Stimulated activated memory B cell treated with anti-CD40 and anti-IgM and Interleukin-4, amounts not matched to agents 10 μg/mL and 1 μg/mL and 100 μg/mL, for 72 hours (primary cell): ENCODE results near the gene FAM78B.

ENCODE experiments used
- ATAC-seq: fragments of 150-1000 bp; cut with Tn5 transposase; 2 replicates; pipeline ENCODE4 v1.10.0; 2021
- H3K27ac Mint-ChIP-seq: one replicate; pipeline ENCODE4 v1.8.0; 2022; ENCODE audit warnings: mild to moderate bottlenecking, mixed read lengths
- H3K27me3 Mint-ChIP-seq: one replicate; pipeline ENCODE4 v1.8.0; 2022; ENCODE audit warnings: mixed read lengths
- H3K36me3 Mint-ChIP-seq: one replicate; pipeline ENCODE4 v1.8.0; 2022; ENCODE audit warnings: mixed read lengths
- H3K4me1 Mint-ChIP-seq: one replicate; pipeline ENCODE4 v1.8.0; 2022; ENCODE audit warnings: mixed read lengths
- H3K4me3 Mint-ChIP-seq: one replicate; pipeline ENCODE4 v1.8.0; 2022; ENCODE audit warnings: mild to moderate bottlenecking, moderate library complexity, mixed read lengths
- H3K9me3 Mint-ChIP-seq: one replicate; pipeline ENCODE4 v1.8.0; 2022; ENCODE audit warnings: mixed read lengths

The FAM78B gene

DNA sequence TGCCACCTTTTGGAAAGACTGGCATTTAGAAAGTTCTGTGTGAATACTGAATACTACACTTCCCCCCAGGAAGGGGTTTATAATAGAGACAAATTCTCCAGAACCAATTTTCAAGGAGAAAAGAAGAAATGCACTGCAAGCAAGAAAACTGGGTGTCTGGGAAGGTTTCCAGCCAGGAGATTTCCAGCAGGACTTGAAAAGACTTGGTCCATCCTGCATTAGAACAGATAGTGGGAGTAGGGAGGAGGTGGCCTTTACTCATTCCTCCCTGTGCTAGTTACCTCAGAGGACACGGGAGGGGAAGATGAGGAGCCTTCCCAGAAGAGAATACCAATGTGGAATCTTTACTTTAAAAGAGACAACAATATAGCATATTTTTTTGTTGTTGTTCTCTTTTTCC is 52.4 kb downstream of the FAM78B start:
- no peaks in the 10 kb centered on the region for H3K4me1 Mint-ChIP-seq
- ATAC-seq: no peak
- no peaks in the 10 kb centered on the region for H3K27me3 Mint-ChIP-seq
- H3K4me3 Mint-ChIP-seq: no peak overlapping the region
- H3K27ac Mint-ChIP-seq: no peak overlapping the region
- H3K36me3 Mint-ChIP-seq: no peaks in the 10 kb centered on the region
- no peaks in the 10 kb centered on the region for H3K9me3 Mint-ChIP-seq

DNA sequence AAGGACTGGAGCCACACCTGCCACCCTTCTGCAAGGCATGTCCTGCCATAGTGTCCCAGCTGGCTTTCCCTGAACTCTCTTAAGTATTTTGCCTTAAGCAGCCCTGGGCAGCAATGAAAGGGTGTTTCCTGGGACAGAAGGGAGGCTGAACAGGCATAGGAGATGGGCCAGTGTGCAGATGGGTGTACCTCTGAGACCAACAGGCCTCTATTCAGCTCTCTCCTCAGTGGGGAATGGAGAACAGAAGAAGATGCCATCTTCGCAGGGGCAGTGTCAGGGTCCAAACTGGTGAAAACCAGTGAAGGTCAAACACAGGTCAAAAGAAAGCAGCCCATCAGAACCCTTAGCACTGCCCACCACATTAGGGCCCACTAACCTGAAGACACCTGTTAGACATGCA is 53.2 kb downstream of the FAM78B start:
- no peak overlapping the region for H3K27ac Mint-ChIP-seq
- H3K36me3 Mint-ChIP-seq: no peaks in the 10 kb centered on the region
- no peaks in the 10 kb centered on the region for H3K9me3 Mint-ChIP-seq
- H3K4me1 Mint-ChIP-seq: no peaks in the 10 kb centered on the region
- H3K4me3 Mint-ChIP-seq: no peak overlapping the region
- no peaks in the 10 kb centered on the region for H3K27me3 Mint-ChIP-seq
- no peak for ATAC-seq

DNA sequence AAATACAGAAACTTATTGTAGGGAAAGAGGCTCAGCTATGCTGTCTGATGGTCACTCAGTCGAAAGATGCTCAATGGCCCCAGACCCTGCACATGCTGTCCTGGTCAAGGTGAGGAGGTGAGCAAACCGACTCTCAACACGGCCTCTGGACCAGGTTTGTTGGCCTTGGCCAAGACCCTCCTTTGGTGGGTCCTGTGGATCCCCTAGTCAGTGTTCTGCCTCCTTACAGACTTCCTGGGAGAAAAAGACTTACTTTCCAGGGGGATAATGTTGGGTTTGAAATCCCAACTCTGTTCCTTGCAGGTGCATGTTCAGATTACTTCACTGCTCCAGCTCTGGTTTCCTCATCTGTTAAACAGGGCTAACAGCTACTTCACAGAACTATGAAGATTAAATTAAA is 53.8 kb downstream of the FAM78B start:
- ATAC-seq: no peak
- Mint-ChIP-seq H3K4me1 (no peaks in the 10 kb centered on the region), H3K9me3 (no peaks in the 10 kb centered on the region), H3K27ac (no peak overlapping the region), H3K27me3 (no peaks in the 10 kb centered on the region), H3K4me3 (no peak overlapping the region), H3K36me3 (no peaks in the 10 kb centered on the region)

DNA sequence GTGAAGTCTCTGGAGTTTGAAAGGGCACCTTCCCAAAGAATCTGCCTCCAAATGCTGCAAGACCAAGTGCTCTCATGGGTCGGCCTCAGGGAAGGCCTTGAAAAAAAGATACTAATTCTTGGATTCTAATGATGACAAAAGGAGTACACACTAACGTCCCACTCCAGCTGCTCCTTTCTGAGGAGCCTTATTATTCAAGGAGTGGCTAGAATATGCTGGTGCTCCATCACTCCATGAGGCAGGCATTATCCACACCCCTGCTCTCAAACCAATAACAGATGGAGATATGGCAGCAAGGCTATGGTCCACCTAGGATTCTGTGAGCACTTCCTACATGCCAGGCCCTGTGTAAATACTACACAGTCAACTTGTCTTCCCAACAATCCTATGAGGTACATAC is 54.4 kb downstream of the FAM78B start:
- ATAC-seq: no peak
- no peak overlapping the region for H3K4me3 Mint-ChIP-seq

DNA sequence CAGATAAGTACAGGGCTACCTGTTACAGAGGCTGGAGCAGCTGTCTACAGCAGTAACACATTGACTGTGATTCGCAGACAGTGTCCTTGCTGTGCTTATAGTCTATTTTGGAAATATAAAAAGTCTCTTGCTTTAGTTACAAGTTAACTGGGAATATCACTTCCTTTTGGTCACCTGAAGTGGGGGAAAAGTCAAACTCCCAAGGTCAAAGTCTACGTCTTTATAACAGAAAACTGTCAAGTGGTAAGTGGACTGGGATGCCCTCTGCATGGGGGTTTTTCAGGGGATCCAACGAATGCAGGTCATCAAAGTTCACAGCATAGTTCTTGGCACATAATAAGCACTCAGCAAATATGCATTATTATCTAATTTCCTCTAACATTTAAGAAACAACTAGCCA is 55.4 kb downstream of the FAM78B start:
- Mint-ChIP-seq H3K27me3 (no peaks in the 10 kb centered on the region), H3K9me3 (no peaks in the 10 kb centered on the region), H3K4me1 (no peaks in the 10 kb centered on the region), H3K27ac (no peak overlapping the region), H3K36me3 (no peaks in the 10 kb centered on the region), H3K4me3 (no peak overlapping the region)
- ATAC-seq: no peak

More for the DNA sequence above, 54.4 kb downstream of the FAM78B start:
- no peaks in the 10 kb centered on the region for H3K9me3 Mint-ChIP-seq
- no peaks in the 10 kb centered on the region for H3K4me1 Mint-ChIP-seq
- no peak overlapping the region for H3K27ac Mint-ChIP-seq
- no peaks in the 10 kb centered on the region for H3K36me3 Mint-ChIP-seq
- no peaks in the 10 kb centered on the region for H3K27me3 Mint-ChIP-seq

DNA sequence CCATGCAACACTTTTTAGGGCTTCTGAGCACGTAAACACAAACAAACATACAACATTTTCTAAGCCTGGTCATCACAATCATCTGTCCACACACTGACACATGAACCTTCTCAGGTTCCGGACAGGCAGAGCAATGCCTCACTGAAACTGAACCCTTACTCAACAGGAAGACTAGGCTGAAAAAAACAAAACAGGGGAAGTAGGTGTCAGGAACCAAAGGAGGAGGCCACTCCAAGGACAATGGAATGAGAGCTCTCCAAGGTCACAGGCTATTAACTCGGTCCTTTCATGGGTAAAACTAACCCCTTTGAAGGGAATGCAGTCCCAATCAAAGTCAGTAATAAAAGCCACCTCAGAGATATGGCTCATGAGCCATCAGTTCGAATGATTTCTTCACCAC is 76.6 kb downstream of the FAM78B start:
- Mint-ChIP-seq H3K4me3 (no peak overlapping the region), H3K27ac (no peak overlapping the region), H3K36me3 (no peaks in the 10 kb centered on the region), H3K4me1 (no peaks in the 10 kb centered on the region), H3K27me3 (no peaks in the 10 kb centered on the region), H3K9me3 (peaks cover 2% of the 10 kb centered on the region)
- no peak for ATAC-seq

DNA sequence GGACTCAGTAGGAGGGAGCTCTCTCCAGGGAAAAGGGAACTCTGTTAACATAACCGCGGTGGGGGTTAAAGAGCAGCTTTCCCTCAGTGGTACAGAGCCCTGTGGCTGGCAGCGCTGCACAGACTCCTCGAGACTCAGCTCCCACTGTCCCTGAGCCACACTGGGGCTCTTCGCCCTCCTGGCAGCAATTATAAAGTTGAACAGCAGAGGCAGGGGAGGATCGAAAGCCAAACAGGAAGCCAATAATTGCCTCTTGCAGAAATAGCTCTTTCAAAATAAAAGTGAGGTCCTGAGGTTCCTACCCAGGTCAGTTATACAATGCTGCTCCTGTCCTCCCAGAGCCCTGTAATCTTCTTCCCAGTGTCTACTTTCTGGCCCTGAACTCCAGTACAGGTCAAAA is 77.0 kb downstream of the FAM78B start:
- no peak for ATAC-seq

DNA sequence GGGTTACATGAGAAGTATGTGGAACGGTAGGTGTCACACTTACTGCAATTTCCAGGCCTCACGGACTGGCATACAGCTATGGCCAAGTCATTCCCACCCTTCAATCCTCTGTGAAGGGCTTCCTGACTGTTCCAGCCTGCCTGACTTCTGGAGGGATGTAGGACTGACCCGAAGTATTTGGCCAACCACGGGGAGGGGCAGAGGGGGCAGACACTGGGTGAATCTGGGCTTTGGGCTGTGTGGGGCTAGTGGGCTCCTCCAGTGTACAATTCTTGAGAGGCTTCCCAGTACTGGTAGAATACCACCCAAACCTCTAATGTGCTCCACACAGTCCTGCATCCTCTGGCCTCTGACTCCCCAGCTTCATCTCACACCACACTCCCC is 78.2 kb downstream of the FAM78B start:
- no peaks in the 10 kb centered on the region for H3K4me1 Mint-ChIP-seq
- peaks cover 2% of the 10 kb centered on the region for H3K9me3 Mint-ChIP-seq
- H3K36me3 Mint-ChIP-seq: no peaks in the 10 kb centered on the region
- no peak overlapping the region for H3K27ac Mint-ChIP-seq
- ATAC-seq: no peak
- H3K27me3 Mint-ChIP-seq: peaks cover 8% of the 10 kb centered on the region
- no peak overlapping the region for H3K4me3 Mint-ChIP-seq

More for the DNA sequence above, 77.0 kb downstream of the FAM78B start:
- no peaks in the 10 kb centered on the region for H3K36me3 Mint-ChIP-seq
- H3K4me1 Mint-ChIP-seq: no peaks in the 10 kb centered on the region
- no peaks in the 10 kb centered on the region for H3K27me3 Mint-ChIP-seq
- peaks cover 2% of the 10 kb centered on the region for H3K9me3 Mint-ChIP-seq
- no peak overlapping the region for H3K27ac Mint-ChIP-seq
- no peak overlapping the region for H3K4me3 Mint-ChIP-seq

DNA sequence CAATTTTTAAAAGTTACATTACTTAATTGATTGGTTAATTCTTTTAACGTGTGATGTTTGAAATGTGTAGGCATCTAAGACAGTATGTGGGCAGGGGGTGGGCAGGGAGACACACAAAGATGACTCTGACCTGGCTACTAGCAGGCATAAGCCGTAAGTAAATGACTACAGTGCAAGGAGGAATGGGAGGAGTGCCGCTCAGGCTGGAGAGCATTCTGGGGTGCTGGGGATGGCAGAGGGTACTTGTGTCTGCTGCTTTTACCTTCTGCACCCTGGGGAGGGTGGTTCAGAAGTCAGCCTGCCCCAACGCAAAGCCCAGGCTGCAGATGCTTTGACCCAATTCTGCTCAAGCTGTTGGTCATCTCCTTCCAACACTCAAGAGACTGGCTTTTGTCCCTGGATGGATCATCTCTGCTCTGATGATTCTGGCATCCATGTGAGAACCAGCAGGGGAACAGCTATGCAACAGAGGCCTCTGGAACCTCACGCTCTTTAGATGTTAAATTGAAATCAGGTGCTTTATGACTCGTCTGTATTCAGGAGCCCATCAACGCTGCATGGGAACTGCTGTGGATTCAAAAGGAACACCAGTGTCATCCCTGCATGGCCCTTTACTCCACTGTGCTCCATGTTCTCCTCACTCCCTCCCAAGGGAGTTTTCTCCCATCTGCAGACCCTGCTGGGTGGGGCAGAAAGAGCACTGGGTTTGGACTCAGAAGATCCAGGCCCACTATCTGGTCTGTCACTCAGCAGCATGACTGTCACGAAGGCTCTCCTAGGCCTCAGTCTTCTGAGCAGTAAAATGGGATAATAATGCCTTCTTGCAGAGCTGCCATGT is 78.8 kb downstream of the FAM78B start:
- no peaks in the 10 kb centered on the region for H3K36me3 Mint-ChIP-seq
- H3K27me3 Mint-ChIP-seq: peaks cover 8% of the 10 kb centered on the region
- H3K4me1 Mint-ChIP-seq: no peaks in the 10 kb centered on the region
- H3K9me3 Mint-ChIP-seq: peaks cover 2% of the 10 kb centered on the region
- H3K4me3 Mint-ChIP-seq: no peak overlapping the region
- no peak overlapping the region for H3K27ac Mint-ChIP-seq
- ATAC-seq: no peak

DNA sequence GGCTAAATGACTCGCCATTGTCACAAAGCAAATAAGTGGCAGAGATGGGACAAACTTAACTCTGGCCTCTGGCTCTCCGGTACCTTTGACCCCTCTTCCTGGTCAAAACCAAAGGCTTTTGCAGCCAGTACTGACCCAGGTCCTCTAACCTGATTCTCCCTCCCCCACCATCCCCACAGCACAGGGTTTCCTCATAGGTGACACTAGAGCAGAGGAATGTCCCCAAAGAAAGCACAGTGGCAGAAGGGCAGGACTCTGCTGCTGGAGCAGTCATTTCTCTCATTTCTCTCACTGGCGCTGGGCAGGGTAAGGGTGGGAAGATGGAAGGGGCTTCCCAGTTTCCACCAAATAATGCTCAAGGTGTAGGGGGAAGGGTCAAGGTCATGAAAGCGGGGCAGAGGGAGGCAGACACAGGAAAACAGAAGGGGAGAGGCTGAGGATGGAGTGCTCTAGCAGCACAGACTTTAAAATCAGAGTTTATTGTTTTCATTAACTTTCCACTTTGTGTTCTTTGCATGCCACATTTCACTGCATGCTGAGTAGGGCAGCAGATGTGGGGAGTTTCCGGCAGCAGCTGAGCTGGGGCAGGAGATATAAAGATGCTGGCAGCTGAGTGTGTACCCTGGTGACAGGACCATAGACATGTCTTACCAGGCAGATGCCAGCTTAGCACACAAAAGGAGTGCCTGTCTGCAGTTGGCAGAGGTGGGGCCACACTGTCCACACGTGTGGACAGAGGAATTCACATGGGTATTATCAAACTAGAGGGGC is 80.5 kb downstream of the FAM78B start:
- Mint-ChIP-seq H3K36me3 (no peaks in the 10 kb centered on the region), H3K27ac (no peak overlapping the region), H3K4me3 (no peak overlapping the region), H3K9me3 (peaks cover 5% of the 10 kb centered on the region), H3K27me3 (peaks cover 23% of the 10 kb centered on the region), H3K4me1 (no peaks in the 10 kb centered on the region)
- no peak for ATAC-seq

DNA sequence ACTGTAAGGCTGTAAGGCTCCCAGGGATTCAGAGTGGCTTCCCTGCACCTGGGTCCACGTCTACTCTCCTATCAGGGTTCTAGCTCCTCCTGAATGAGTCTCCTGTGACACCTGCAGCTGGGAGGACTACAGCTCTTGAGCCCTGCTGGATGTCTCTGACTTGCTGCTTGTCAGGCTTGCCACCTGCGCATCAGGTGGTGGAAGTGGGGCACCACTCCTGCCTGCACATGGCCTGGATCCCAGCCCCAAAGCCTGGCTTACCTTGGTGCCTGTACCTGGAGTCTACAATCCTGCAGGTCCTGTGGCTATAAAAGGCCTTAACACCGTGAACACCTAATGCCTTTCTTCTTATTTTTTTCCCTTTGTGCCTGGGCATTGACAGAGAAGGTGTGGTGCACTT is 82.2 kb downstream of the FAM78B start:
- no peak for ATAC-seq
- peaks cover 23% of the 10 kb centered on the region for H3K27me3 Mint-ChIP-seq
- H3K27ac Mint-ChIP-seq: no peak overlapping the region
- no peaks in the 10 kb centered on the region for H3K36me3 Mint-ChIP-seq
- H3K9me3 Mint-ChIP-seq: peaks cover 2% of the 10 kb centered on the region
- H3K4me1 Mint-ChIP-seq: no peaks in the 10 kb centered on the region
- H3K4me3 Mint-ChIP-seq: no peak overlapping the region

DNA sequence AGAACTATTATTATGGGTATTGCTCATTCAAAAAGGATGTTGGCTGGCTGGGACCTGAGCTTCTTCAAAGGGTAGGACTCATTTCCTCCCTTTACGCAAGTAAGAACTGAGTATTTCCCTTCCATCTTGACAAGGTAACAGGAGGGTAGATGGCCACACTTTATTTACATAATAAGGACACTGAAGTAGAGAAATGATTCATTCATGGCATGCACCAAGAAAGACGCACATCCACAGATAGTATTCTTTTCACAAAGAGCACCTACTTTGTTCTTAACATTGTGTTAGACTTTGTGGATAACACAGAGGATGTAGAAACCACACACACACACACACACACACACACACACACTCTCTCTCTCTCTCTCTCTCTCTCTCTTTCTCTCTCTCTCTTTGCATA is 82.9 kb downstream of the FAM78B start:
- ATAC-seq: peak; percentile 29
- peaks cover 2% of the 10 kb centered on the region for H3K9me3 Mint-ChIP-seq
- H3K4me1 Mint-ChIP-seq: no peaks in the 10 kb centered on the region
- no peak overlapping the region for H3K27ac Mint-ChIP-seq
- peaks cover 23% of the 10 kb centered on the region for H3K27me3 Mint-ChIP-seq
- no peak overlapping the region for H3K4me3 Mint-ChIP-seq
- H3K36me3 Mint-ChIP-seq: no peaks in the 10 kb centered on the region

DNA sequence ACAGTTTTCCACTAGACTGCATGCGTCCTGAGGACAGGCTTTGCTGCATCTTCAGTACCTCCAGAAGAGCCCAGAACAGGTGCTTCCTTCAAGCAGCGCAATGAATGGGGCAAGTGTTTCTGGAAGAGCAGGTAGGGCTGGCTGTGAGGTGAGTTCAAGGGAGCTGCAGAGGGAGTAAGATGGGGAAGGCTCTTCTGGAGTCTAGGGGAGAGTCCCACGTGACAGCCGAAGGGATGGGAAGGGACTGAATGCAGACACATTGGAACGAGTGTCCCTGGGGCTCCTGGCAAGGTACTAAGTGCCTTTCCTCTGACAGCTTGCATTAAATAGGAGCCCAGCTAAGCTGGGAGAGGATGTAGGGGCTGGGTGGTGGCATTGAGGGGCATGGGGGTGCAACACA is 84.2 kb downstream of the FAM78B start:
- no peak for ATAC-seq
- H3K4me3 Mint-ChIP-seq: no peak overlapping the region
- H3K27ac Mint-ChIP-seq: no peak overlapping the region
- H3K36me3 Mint-ChIP-seq: no peaks in the 10 kb centered on the region
- H3K27me3 Mint-ChIP-seq: peaks cover 23% of the 10 kb centered on the region
- no peaks in the 10 kb centered on the region for H3K4me1 Mint-ChIP-seq
- H3K9me3 Mint-ChIP-seq: peaks cover 2% of the 10 kb centered on the region

DNA sequence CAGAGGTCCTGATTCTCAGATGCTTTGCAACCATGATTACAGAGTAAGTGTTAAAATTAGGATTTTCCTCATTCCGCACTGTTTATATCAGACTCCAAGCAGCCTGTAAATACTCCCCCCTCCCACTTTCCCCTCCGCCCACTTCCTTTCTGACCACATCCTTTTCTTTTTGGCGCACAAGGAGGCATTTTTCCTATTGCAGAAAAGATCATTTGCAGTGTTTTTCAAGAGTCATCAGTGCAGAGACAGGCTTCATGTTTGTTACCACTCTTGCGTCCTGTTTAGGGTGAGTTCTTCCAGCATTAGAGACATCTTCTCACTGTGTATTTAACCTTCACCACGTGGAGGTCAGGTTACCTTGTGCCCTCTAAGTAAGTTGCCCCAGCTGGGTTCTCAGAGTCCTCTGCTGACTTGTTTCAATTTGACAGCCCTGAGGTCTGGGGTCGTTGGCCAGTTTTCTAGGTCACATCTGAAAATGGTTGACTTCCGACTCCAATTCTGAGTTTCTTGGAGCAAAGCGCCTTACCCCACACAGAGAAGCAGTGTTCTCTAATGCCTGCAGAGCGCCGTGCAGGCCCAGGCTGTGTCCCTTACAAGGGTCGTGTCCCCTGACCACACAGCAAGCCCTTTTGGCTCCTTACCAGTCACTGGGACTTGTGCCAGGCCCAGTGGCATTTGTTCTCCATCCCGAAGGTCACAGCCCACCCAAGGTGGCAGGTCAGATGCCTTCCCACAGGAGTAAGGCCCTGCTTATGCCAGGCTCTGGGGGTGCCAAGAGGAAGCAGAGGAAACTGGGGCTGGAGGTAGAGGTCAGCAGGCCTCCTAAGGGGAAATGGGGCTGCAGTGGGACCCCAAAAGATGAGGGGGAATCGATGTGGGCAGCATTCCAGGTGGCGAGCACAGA is 85.6 kb downstream of the FAM78B start:
- Mint-ChIP-seq H3K4me1 (no peaks in the 10 kb centered on the region), H3K9me3 (peaks cover 2% of the 10 kb centered on the region), H3K4me3 (no peak overlapping the region), H3K27ac (no peak overlapping the region), H3K36me3 (no peaks in the 10 kb centered on the region), H3K27me3 (peaks cover 23% of the 10 kb centered on the region)
- ATAC-seq: no peak

DNA sequence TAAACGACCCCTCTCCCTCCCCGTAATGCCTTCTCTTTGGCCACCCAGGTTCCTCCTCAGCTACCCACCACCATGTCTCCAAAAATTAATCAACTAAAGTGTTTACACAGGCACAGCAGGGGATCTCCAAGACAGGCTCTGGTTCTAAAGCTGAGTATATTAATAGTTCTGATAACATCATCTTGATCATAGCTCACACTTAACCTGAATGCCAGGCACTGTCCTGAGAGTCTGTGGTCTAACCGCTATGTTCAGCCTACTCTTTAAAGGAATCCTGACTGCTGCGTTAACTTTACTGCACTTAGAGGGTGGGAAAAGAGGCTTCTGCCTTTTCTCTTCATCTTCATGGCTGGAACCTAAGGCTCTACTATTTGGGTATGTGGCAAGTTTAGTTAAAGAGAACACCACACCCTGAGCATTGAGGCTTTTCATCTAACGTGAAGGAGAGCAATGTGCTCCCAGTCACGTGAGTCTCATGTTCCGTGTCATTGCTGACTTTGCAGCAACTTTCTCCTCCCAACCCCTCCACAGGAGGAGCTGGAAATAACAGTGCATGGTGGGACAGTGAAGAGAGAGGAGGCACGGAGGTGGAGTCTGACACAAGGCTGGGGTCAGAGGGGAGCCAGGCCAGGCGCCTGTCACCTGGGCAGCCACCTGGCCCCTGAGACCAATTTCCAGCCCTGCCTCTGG is 86.4 kb downstream of the FAM78B start:
- H3K27me3 Mint-ChIP-seq: peaks cover 23% of the 10 kb centered on the region
- ATAC-seq: no peak
- H3K4me3 Mint-ChIP-seq: no peak overlapping the region
- no peaks in the 10 kb centered on the region for H3K4me1 Mint-ChIP-seq
- H3K9me3 Mint-ChIP-seq: peaks cover 2% of the 10 kb centered on the region
- no peaks in the 10 kb centered on the region for H3K36me3 Mint-ChIP-seq
- H3K27ac Mint-ChIP-seq: no peak overlapping the region
